CD4-positive, alpha-beta T cell treated with Interferon alpha-2 for 1 hour (primary cell): ENCODE measurements around the gene SLC6A19.
"Not testable (repeated sequence)": the region's sequence is repeated elsewhere in the genome, so short reads cannot be mapped to it uniquely, and the experiment has no call there.

Experiments
- DNase-seq, 2 donors: peaks; one replicate each; pipeline ENCODE4 v3.0.0-alpha.2; 2020 to 2022

The SLC6A19 gene

GRCh38 chr5:1249366-1250280 is 48.2 kb downstream of the SLC6A19 start:
- DNase-seq: no peak

DNA sequence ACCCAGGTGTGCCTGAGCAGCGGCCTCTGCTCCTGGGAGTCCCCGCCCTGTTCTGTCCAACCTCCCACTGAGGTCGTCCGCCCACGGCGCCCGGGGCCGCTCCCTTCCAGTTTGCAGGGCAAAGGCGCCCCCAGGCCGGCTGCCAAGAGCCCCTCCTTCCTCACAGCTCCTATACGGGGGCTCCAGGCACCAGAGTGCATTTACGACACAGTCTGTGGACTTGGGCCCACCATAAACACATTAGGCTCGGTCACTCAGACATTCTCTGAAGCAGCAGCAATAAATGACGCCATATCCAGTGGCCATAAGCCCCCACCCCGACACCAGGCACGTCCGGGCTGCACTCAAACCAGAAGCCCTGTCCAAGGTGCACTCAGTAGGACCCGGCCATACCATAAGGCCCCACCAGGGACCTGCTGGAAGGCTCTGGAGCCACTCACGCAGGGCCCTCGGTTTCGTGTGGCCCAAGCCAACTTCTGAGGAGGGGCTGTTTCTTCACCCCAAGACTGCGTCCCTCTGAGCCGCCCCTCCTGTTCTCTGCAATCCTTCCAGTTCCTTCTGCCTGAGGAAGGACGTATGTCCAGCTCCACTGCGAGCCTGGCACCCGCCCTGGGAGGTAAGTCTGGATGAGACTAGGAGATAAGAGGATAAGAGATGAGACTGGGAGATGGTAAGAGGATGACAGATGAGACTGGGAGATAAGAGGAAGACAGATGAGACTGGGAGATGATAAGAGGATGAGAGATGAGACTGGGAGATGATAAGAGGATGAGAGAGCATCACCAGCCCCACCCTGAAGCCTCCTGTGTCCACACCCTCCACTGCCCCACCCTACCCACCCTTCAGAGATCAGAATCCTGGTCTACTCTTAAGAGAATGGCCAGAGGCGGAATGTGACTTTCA is 50.5 kb downstream of the SLC6A19 start:
- DNase-seq: no peak

- DNase-seq: no peak
Measured at GRCh38 chr5:1252681-1253080, 51.3 kb downstream of the SLC6A19 start.

GRCh38 chr5:1253456-1254105 is 52.2 kb downstream of the SLC6A19 start:
- DNase-seq: no peak

DNA sequence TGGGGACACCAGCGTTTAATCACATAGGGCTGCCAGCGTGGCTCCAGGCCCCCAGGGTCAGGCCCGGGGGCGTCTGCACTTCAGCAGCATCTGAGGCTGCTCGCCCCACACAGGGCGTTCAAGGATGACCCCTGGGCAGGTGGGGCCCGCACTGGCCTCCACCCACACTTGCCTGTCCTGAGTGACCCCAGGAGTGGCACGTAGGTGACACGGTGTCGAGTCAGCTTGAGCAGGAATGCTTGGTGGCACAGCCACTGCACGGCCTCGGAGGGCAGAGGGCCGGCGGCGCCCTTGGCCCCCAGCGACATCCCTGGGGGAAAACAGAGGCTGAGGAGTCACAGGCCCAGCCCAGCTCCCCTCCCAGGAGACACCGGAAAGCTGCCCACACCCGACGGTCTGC is 52.8 kb downstream of the SLC6A19 start:
- DNase-seq: no peak

- peak; percentile 33 to 63 for DNase-seq
Measured at GRCh38 chr5:1255081-1255561, 53.7 kb downstream of the SLC6A19 start.

DNA sequence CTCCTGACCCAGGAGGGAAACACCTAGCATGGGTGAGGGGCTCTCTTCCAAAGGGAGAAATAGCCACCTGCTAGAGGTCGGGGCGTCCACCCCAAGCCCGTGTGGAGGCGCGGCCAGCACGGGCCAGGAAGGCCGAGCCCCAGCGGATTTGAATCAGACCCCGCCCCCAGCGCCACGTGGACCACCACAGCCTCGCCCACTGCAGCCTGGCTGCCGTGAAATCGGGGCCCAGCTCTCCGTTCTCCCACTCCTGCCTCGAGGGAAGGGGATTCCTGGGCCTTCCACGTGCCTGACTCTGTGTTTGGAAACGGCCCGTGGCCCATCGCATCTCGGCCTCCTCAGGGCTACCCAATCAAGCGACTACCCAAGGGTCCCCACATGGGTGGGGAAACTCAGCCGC is 55.4 kb downstream of the SLC6A19 start:
- no peak for DNase-seq

GRCh38 chr5:1257363-1257762 is 56.0 kb downstream of the SLC6A19 start:
- no peak for DNase-seq

DNA sequence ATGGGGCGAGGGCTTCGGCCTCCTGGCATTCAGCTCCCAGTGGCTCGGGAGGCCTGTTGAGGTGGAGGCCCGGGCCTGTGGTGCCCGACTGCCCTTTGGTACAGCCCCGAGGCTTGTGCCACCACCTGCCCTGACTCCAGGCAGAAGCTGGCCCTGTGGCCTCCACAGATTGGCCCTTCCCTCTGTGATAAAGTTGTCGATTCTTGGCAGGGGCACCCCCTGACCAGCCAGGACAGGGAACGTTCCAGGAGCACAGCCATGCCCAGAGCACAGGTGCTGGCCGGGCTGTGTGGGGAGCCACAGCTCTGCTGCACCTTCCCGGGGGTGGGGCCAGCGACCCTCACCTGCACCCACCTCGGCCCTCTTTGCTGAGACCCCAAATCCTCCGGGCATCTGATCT is 56.4 kb downstream of the SLC6A19 start:
- no peak for DNase-seq

GRCh38 chr5:1259806-1260480 is 58.5 kb downstream of the SLC6A19 start:
- no peak for DNase-seq

GRCh38 chr5:1261643-1262042 is 60.2 kb downstream of the SLC6A19 start:
- DNase-seq: no peak

- no peak for DNase-seq
Measured at GRCh38 chr5:1262381-1262780, 61.0 kb downstream of the SLC6A19 start.

- no peak for DNase-seq
Measured at GRCh38 chr5:1264211-1264610, 62.8 kb downstream of the SLC6A19 start.

- no peak for DNase-seq
Measured at GRCh38 chr5:1265026-1265425, 63.6 kb downstream of the SLC6A19 start.

GRCh38 chr5:1265461-1266455 is 64.4 kb downstream of the SLC6A19 start:
- no peak for DNase-seq

- no peak for DNase-seq
Measured at GRCh38 chr5:1266791-1267190, 65.4 kb downstream of the SLC6A19 start.

- not testable (repeated sequence) for DNase-seq
Measured at GRCh38 chr5:1267464-1267863, 66.1 kb downstream of the SLC6A19 start.

GRCh38 chr5:1268056-1268455 is 66.7 kb downstream of the SLC6A19 start:
- DNase-seq: no peak

GRCh38 chr5:1268666-1269065 is 67.3 kb downstream of the SLC6A19 start:
- DNase-seq: peak in 1 of 2 donors; percentile 26

DNA sequence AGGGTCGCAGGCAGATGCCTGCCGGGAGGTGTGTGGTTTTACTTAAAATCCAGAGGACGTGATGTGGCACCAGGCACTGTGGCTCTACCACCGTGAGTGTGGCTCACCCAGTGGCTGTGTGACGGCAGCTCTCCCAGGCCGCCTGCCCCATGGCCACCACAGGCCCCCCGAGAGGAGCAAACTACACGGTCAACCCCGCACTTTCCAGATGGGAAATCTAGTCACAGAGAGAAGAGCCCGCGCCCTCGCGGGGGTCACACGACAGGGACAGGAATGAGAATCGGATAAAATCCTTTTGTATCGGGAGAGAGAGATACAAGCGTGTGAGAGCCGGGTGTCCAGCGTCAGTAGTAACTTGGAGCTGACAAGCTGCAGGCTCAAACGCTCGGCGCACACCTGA is 69.0 kb downstream of the SLC6A19 start:
- DNase-seq: no peak
